Measurements from ENCODE around the gene SERPINA12. TPM values are rescaled to one million over a fixed set of nuclear protein-coding genes. Genes with fewer than 3 reads are reported as not detected.

SERPINA12 gene
- total and polyA plus RNA-seq, 2 of the 13 experiments (the other 11 are each of a cell fraction or from before 2014, with no cell fraction given): 0.08 TPM; not detected in 1

- TF ChIP-seq ZNF468 (CRISPR knock-in tag; IDR thresholded peaks at IDR 0.05) (0 out of 2 replicates have a peak, but pooled peaks have one; percentile 10), KLF12 (CRISPR knock-in tag; IDR thresholded peaks at IDR 0.05; ENCODE audit: borderline replicate concordance) (no peak), ZNF10 (CRISPR knock-in tag; IDR thresholded peaks at IDR 0.05; ENCODE audit: borderline replicate concordance, low read depth) (no peak), DMTF1 (CRISPR knock-in tag; IDR thresholded peaks at IDR 0.05) (no peak), HNRNPLL (IDR thresholded peaks at IDR 0.05; ENCODE audit: low read depth, low read length, poor library complexity, severe bottlenecking) (no peak), ZBTB43 (CRISPR knock-in tag; conservative IDR thresholded peaks at IDR 0.05) (no peak), IKZF1 (IDR thresholded peaks at IDR 0.05) (no peak), ZNF331 (CRISPR knock-in tag; IDR thresholded peaks at IDR 0.05) (no peak; the same call in 1 of the 2 replicates), MYPOP (CRISPR knock-in tag; IDR thresholded peaks at IDR 0.05) (no peak), ZNF430 (CRISPR knock-in tag; IDR thresholded peaks at IDR 0.05) (peak; percentile 55; the same call in 1 of the 2 replicates), JARID2 (CRISPR knock-in tag; IDR thresholded peaks at IDR 0.05; ENCODE audit: insufficient replicate concordance) (no peak), ARNTL (CRISPR knock-in tag; IDR thresholded peaks at IDR 0.05) (0 out of 2 replicates have a peak, but pooled peaks have one; percentile 11), ZNF790 (CRISPR knock-in tag; IDR thresholded peaks at IDR 0.05; ENCODE audit: borderline replicate concordance) (no peak), ARID5B (CRISPR knock-in tag; IDR thresholded peaks at IDR 0.05) (no peak), ZNF781 (CRISPR knock-in tag; IDR thresholded peaks at IDR 0.05; ENCODE audit: borderline replicate concordance, not compliant biosample characterization) (no peak), ZFP1 (CRISPR knock-in tag; IDR thresholded peaks at IDR 0.05) (no peak), ZNF782 (CRISPR knock-in tag; IDR thresholded peaks at IDR 0.05; ENCODE audit: borderline replicate concordance) (no peak), ZSCAN21 (CRISPR knock-in tag; IDR thresholded peaks at IDR 0.05; ENCODE audit: borderline replicate concordance) (no peak), ZNF7 (CRISPR knock-in tag; IDR thresholded peaks at IDR 0.05) (peak; percentile 95), ZNF883 (CRISPR knock-in tag; IDR thresholded peaks at IDR 0.05; ENCODE audit: not compliant biosample characterization) (no peak), EEA1 (CRISPR knock-in tag; IDR thresholded peaks at IDR 0.05; ENCODE audit: borderline replicate concordance) (no peak), MATR3 (CRISPR knock-in tag; IDR thresholded peaks at IDR 0.05) (no peak)
Observed at GRCh38 chr14:94481468-94482131, 27.7 kb downstream of the SERPINA12 start (continued).

All from HepG2 (cell line).